ENCODE measurements around the gene CDKN2B.

DNA sequence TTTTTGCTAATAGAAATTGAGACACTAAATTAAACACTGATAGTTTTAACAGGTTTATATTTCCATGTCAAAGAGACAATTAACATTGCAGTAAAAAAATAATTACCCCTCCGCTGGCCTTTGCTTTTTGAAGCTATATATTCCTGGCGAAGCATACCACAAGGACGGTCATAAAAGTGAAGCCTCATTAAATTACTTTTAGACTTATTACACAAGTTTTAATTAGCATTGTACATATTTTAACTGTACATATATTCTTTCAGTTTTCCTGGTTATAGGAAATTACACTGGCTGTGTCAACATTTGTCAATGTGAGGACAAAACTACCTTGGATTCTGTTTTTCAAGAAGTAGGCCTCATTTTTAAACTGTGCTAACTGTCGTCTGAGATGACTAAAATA is 16.1 kb downstream of the CDKN2B start:
- no peak for TF ChIP-seq POLR2A (IDR thresholded peaks at IDR 0.05)
- TF ChIP-seq, protein P1, sequence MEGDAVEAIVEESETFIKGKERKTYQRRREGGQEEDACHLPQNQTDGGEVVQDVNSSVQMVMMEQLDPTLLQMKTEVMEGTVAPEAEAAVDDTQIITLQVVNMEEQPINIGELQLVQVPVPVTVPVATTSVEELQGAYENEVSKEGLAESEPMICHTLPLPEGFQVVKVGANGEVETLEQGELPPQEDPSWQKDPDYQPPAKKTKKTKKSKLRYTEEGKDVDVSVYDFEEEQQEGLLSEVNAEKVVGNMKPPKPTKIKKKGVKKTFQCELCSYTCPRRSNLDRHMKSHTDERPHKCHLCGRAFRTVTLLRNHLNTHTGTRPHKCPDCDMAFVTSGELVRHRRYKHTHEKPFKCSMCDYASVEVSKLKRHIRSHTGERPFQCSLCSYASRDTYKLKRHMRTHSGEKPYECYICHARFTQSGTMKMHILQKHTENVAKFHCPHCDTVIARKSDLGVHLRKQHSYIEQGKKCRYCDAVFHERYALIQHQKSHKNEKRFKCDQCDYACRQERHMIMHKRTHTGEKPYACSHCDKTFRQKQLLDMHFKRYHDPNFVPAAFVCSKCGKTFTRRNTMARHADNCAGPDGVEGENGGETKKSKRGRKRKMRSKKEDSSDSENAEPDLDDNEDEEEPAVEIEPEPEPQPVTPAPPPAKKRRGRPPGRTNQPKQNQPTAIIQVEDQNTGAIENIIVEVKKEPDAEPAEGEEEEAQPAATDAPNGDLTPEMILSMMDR (IDR thresholded peaks at IDR 0.05) = no peak
